GM19455 (cell line): ENCODE results near the gene PSME3.

ENCODE experiments used
- ATAC-seq: cut with Tn5 transposase; IDR thresholded peaks from one replicate; pipeline ENCODE4 v1.9.1; 2021; ENCODE audit not compliant: unreplicated experiment

Gene PSME3, protein sequence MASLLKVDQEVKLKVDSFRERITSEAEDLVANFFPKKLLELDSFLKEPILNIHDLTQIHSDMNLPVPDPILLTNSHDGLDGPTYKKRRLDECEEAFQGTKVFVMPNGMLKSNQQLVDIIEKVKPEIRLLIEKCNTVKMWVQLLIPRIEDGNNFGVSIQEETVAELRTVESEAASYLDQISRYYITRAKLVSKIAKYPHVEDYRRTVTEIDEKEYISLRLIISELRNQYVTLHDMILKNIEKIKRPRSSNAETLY

DNA sequence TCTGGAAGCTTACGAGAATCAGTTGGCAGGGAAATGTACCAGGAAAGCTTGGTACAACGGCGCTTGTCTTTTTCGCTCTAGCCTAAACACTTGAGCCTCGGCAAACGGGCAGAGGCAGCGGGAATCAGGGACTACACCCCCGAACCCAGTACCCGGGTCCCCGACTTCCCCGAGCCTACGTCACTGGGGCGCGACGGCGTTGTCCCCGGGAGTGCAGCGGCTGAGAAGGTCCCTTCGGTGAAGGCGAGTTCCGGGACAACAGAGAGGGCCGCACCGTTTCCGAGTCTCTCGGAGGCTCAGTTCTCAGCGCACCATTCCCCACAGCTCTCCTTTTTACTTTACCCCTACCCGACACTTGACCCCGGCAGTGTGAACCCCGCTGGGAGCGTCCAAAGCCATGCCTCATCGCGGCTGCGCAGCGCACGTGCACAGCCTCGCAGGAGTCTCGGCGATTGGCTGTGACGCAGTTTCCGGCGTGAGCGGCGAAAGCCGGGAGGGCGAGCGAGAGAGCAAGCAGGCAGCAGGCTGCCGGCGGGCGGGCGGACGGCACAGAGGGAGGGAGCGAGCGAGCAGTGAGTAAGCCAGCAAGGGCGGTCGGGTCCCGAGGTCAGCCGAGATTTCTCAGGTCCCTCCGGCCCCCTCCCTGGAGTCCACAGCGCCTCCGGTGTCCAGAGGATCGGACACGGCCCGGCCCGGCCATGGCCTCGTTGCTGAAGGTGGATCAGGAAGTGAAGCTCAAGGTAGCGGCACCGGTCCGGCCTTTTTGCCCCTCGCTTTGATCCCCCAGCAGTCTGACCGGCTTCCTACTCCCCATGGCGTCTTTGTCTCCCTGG, at the start of gene PSME3:
Gene PSME3 (plus strand): TSS at position 464 of the 833 bp plus-strand sequence. CDS start 235 bp downstream, at position 699.
- peak; percentile 81 for ATAC-seq

DNA sequence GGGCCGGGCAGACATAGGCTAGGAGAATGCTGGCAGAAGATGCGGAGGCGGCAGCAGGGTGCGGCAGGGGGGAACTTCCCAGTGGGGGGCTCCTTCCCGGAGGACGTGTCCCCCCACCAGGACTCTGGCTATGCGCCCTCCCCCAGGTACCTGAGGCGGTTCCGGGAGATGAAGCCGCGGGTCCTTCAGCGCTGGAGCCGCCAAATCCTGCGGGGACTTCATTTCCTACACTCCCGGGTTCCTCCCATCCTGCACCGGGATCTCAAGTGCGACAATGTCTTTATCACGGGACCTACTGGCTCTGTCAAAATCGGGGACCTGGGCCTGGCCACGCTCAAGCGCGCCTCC, 49.4 kb upstream of the PSME3 start:
- ATAC-seq, result no peak

DNA sequence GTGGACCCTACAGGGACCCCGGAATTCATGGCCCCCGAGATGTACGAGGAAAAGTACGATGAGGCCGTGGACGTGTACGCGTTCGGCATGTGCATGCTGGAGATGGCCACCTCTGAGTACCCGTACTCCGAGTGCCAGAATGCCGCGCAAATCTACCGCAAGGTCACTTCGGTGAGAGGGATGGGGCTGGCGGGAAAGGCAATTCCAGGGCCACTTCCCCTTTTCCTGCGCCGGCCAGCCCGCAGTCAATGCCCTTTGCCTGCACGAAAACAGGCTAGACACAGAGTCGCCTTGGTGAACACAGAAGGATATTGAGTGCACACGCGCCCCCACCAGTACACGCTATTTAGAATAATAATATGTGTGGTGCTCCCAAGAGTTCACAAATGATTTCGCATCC, 48.8 kb upstream of the PSME3 start:
- ATAC-seq, result no peak

DNA sequence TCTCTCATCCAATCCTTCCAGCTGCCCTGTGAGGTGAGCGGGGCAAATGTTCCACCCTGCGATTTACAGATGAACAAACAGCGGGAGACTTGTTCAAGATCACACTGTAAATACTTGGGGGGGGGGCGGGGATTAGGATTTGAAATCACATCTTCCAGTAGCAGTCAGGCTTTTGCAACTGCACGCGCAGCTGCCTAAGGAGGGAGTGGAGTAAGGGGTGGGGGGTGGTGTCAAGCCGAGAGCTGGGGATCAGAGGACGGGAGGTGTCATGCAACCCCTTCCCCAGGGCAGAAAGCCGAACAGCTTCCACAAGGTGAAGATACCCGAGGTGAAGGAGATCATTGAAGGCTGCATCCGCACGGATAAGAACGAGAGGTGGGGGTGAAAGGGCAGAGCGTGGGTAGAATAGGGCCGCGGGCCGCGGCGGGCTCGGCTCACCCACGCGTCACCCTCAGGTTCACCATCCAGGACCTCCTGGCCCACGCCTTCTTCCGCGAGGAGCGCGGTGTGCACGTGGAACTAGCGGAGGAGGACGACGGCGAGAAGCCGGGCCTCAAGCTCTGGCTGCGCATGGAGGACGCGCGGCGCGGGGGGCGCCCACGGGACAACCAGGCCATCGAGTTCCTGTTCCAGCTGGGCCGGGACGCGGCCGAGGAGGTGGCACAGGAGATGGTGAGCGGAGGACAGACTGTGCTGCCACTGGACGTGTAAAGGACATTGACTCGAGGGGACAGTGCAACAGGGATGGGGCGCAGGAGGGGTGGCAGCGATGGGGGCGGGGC, 48.2 kb upstream of the PSME3 start:
- ATAC-seq, result no peak

DNA sequence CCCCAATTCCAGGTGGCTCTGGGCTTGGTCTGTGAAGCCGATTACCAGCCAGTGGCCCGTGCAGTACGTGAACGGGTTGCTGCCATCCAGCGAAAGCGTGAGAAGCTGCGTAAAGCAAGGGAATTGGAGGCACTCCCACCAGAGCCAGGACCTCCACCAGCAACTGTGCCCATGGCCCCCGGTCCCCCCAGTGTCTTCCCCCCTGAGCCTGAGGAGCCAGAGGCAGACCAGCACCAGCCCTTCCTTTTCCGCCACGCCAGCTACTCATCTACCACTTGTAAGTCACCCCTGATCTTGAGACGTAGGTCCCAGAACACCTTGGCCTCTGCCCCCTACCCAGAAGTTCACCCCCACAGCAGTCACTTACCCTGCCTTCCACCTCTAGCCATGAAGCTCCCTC, 45.9 kb upstream of the PSME3 start:
- no peak for ATAC-seq

DNA sequence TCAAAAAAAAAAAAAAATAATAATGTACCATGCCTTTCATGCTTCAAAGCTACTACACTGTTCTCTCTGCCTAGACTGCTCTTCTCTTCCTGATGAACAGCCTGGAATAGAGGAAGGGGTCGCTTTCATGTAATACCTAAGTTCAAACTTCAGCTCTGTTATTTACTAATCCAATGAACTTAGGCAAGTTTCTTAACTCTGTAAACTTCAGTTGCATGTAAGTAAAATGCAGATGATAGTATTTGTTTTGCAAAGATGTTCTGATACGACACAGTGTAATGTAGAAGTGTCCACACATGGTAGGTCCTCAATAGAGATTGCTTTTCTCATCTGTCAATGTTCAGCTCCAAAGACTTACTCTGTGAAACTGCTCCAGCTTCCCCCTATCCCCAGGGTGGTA, 41.2 kb upstream of the PSME3 start:
- ATAC-seq, result no peak

DNA sequence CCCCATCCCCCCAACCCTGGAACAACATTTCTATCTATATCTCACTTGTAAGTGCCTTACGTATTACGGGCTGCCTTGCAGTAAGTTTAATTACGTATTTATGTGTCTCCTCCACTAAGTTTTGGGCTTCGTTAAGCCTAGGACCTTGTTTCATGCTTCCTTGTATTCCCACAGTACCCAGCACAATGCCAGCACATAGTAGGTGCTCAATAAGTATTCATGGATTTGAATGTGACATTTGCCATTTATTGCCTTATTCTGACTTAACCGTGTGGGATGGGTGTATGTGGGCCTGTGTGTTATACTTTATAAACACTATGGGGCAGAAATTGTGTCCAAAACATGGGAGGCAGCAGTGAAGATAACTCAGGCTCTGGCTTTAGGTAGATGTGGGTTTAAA, 40.7 kb upstream of the PSME3 start:
- ATAC-seq, result no peak

DNA sequence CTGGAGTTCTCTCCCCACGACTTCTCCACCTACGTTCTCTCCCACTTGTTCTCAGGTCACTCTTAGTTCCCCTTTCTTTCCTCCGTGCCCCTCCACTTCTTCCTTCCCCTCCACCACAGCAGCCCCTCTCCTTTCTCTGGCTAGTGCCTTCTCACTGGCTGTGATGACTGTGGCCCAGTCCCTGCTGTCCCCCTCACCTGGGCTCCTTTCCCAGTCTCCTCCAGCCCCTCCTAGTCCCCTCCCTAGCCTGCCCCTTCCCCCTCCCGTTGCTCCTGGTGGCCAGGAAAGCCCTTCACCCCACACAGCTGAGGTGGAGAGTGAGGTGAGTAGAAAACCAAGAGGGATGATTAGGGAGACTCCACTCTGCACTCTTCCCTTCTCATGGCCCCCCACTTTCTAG, 38.1 kb upstream of the PSME3 start:
- ATAC-seq, result no peak

DNA sequence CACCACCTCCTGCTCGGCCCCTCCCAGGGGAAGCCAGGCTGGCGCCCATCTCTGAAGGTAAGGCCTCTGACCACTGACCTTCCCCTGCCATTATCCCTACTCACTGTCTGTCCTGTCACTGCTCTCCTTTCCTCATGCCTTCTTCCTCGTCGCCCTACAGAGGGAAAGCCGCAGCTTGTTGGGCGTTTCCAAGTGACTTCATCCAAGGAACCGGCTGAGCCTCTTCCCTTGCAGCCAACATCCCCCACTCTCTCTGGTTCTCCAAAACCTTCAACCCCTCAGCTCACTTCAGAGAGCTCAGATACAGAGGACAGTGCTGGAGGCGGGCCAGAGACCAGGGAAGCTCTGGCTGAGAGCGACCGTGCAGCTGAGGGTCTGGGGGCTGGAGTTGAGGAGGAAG, 37.7 kb upstream of the PSME3 start:
- no peak for ATAC-seq

DNA sequence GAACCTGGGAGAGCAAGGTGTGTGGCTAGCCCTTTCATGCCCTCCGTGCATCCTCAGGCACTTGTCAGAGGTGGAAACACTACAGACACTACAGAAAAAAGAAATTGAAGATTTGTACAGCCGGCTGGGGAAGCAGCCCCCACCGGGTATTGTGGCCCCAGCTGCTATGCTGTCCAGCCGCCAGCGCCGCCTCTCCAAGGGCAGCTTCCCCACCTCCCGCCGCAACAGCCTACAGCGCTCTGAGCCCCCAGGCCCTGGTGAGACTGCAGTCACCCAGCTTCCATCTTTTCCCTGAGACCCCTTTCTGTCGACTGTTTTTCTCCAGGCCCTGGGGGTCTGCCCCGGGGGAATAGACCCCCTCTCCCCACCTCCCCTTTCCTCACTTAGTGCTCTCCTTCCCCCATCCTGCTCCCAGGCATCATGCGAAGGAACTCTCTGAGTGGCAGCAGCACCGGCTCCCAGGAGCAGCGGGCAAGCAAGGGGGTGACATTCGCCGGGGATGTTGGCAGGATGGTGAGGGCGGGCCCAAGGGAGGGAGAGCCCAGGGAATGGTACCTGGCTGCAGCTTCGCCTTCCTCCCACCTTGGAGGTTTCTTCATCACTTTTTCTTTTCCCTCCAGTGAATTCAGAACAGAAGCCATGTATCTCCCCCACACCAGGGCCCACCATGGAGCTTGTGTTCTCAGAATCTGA, 37.0 kb upstream of the PSME3 start:
- ATAC-seq, result no peak

DNA sequence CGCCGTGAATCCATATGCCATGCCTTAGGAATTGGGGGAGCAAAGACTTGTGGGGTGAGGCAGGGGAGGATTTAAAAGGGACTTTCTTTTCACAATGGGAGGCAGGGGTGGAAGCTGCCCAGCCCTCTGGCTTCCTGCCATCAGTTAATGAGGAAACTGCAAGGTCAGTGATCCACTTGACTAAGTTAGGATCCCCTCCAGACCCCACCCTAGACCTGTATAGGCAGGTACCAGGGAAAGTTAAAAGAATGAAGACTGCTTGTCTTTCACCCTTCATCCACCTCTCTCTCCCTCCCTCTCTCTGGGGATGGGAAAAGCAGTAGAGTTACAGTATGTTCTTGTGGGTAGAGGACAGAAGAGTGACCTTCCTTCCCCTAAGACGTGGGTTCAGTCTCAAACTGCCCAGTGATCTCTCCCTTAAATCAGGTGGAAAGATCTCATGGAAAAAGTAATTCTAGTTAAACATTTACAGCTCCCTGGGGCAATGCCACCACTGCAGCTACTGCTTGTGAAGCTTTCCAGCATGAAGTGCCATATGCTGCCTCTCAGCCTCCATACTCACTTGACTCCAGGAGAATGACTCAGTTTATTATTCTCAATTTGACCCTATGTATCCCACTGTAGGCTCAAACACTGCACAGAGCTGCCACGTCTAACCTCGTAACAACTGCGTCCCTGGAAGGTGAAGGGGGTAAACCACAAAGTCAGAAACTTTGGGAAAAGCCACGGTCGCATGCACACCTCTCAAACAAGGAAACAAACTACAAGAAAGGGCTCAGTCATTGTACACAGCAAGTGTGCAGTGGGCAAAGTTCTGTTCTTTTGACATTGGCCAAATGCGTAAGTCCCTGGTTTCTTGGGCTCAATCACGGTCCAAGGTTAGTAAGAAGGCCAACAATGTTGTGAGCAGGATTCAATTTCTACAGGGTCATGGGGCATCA, 35.9 kb upstream of the PSME3 start:
- ATAC-seq, result no peak

DNA sequence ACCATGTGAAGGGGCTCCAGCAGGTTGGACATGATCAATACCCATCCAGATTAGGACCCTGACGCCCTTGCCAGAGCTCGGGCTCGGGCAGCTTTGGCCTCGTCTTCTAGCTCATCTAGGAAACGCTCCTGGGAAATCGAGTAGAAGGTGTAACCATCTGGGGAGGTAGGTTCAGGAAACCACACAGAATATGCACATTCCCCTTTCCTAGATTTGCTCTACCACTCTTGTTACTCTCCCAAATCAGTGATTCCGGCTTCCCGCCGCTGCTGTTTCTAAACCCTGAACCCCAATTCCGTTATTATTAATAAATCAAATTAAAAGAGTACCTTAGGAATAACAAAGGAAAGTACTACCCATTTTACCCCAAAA, 35.2 kb upstream of the PSME3 start:
- ATAC-seq, result no peak

DNA sequence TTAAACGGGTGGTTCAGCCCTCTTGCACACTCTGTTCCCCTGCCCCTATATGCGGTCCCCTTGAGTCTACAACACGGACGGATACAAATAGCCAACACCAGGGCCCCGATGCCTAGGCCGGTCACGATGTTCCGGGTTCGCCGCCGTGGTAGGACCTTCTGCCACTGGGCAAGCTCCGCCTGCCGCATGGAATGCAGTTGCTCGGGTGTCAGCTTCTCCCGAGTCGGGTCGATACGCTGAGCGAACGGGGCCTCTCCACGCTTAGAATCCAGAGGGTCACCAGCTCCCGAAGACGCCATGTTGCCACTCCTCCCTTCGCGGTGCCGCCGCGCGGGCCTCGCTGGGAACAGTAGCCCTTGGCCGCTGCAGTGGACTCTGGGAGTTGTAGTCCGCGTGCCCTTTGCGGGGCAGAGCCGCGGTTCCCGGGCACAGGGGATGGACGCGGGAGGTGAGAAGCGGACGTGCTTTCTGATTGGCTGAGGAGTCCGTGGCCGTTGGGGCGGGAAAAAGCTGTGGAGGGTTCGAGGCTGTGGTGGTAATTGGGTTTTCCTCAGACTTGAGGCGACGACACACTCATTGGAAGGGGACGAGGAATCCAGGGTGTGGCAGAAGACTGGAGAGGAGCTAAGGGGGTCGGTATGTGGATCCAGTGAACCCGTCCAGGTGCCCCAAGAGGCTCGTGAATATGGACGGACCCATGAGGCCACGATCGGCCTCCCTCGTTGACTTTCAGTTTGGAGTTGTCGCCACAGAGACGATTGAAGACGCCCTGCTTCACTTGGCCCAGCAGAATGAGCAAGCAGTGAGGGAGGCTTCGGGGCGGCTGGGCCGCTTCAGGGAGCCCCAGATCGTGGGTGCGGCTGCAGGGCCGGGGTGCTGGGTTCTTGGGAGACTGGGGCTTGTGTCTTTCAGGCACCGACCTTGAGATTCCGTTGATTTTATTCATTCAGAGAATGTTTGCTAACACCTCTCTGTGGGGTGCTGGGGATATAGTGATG, 34.5 kb upstream of the PSME3 start, which contains the start of the genes CNTD1 and COA3:
Gene CNTD1 (plus strand): TSS at position 479 of the 998 bp plus-strand sequence. CDS start 207 bp downstream, at position 686.
Gene COA3 (minus strand): TSS at position 322 of the 998 bp plus-strand sequence. CDS start 23 bp downstream, at position 299.
- ATAC-seq, result peak; percentile 79

DNA sequence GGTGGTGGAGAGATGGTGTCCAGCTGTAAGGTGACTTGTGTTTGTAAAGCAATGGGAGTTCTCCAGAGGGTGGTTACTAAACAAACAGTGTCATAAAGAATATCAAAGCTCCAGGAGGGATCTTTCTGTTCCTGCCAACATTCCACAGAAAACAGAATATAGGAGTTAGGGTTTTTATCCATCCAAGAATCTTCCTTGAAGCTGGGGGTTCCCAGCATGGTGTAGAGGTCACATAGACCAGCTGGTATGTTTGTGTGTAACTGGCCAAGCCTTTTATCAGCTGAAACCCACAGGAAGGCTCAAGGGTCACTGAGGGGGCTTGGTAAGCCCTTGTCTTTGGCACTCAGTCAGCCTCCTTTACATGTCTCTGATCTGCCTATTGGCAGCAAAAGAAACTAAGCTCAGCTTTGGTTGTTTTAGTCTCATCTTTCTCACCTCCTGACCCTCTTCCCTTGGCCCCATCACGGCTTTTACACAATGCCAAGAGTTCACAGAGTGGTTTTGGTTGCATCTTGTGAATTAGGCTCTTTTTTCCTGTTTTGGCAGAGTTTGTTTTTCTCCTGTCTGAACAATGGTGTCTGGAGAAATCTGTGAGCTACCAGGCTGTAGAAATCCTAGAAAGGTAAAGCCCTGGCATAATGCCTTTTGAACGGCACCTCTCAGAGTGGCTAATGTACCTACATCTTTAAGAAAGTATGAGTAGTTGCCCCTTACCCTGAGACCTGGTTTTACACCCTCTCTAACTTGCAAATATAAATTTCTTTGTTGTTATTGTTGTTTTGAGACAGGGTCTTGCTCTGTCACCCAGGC, 29.9 kb upstream of the PSME3 start:
- ATAC-seq, result no peak

DNA sequence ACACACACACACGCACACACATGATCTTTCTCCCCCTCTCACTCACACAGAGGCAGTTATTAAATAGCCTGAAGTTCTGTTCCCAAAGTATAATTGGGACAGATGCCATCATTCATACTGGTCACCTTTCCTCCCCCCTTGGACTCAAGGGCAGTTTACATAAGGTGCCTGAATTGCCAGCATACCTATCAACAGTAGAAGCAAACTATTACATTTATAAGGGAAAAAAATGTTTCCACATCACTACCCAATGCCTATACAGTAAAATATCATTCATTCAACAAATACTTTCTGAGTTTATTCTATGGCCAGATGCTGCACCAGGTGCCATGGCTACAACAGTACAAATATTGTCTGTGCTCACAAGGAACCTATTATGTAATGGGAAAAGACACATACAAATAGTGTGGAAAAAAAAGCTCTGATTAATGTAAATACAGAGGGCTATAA, 28.3 kb upstream of the PSME3 start:
- ATAC-seq, result no peak

DNA sequence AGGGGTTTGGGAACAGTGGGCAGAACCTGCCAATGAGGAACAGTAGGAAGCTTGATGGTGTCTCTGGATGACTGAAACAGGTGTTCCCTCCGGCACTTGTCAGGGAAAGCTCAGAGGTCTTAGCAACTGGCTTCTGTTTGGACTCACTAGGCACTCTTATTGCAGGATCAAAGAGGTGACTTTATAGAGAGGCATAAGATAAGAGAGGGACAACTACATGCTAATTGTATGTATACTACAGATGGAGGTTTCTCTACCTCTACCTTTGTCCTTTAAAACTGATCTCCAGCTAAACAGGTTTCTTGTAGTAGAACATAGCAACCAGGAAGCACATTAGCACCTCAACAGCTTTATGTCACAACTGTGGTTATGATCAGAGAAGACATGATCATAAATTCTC, 26.9 kb upstream of the PSME3 start:
- ATAC-seq, result no peak

DNA sequence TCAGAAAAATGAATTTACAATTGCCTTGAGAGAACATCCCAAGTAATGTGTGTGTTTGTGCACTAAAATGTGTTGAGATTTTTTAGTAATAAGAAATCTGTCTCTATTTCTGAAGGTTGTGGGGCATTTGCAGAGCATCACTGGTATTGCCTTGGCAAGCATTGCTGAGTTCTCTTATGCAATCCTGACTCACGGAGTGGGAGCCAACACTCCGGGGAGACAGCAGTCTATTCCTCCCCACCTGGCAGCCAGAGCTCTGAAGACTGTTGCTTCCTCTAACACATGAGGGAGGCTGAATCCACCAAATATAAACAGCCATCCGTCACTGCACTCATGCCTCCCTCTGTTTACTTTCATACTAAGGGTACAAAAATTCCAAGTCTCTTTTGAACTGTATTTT, 23.9 kb upstream of the PSME3 start:
- no peak for ATAC-seq
